Osteocyte (in vitro differentiated cells): ENCODE measurements around the gene DIP2C. TPM values are rescaled to one million over a fixed set of nuclear protein-coding genes. Genes with fewer than 3 reads are reported as not detected.

Source experiments
- DNase-seq: peaks from one replicate; pipeline ENCODE4 v3.0.0; 2021; ENCODE audit warnings: mixed read lengths; ENCODE audit not compliant: unreplicated experiment; ENCODE audit errors: extremely low spot score
- H3K27ac Mint-ChIP-seq: one replicate; pipeline ENCODE4 v1.8.0; 2021; ENCODE audit warnings: mild to moderate bottlenecking, mixed read lengths; ENCODE audit not compliant: unreplicated experiment
- H3K27me3 Mint-ChIP-seq: one replicate; pipeline ENCODE4 v1.8.0; 2021; ENCODE audit warnings: mixed read lengths; ENCODE audit not compliant: unreplicated experiment
- H3K36me3 Mint-ChIP-seq: one replicate; pipeline ENCODE4 v1.8.0; 2021; ENCODE audit warnings: mixed read lengths; ENCODE audit not compliant: unreplicated experiment
- H3K4me1 Mint-ChIP-seq: one replicate; pipeline ENCODE4 v1.8.0; 2021; ENCODE audit warnings: mixed read lengths; ENCODE audit not compliant: unreplicated experiment
- H3K4me3 Mint-ChIP-seq: one replicate; pipeline ENCODE4 v1.8.0; 2021; ENCODE audit warnings: mild to moderate bottlenecking, moderate library complexity, mixed read lengths; ENCODE audit not compliant: unreplicated experiment
- H3K9me3 Mint-ChIP-seq: one replicate; pipeline ENCODE4 v1.8.0; 2021; ENCODE audit warnings: mixed read lengths; ENCODE audit not compliant: unreplicated experiment
- total RNA-seq: library from RNA; stranded (reverse); gene quantifications from 2 replicates; pipeline ENCODE4 v1.2.1, GENCODE V29; 2021
- TF ChIP-seq, protein P1 (sequence below): fragments of 200-600 bp; sonication (generic); IDR thresholded peaks from 2 replicates; pipeline ENCODE4 v1.5.0; 2021; ENCODE audit warnings: antibody characterized with exemption, mild to moderate bottlenecking, moderate library complexity

Gene DIP2C
- total RNA-seq, 1 donor from 2014 or later = 36.8 TPM

DNA sequence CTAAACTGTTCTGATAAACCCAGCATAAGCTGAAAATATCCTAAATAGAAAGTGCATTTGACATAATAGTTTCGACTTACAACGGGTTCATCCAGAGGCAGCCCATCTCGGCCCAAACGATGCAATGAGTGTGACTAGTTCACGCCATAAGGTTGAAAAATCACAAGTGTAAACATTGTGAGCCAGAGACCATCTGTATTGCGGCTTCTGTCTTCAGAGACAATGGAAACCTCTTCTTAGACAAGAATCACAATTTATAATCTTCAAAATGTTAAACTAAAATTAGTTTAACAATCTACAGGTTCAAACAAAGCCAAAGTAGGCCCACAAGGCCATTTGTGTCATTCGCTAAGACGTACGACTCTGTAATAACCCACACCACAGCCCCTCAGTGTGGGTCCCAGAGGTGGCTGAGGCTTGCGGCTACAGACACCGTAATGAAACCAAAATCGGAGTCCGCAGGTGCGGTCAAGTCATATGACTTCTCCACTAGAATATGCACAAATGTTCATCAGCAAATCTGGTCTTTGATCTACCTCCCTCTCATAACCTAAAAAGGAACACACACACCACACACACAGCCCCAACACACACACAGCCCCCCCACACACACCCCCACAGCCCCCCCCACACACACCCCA lies 81.8 kb downstream of the DIP2C start:
- Mint-ChIP-seq H3K36me3 (no peaks in the 10 kb centered on the region), H3K9me3 (no peaks in the 10 kb centered on the region), H3K4me1 (peaks cover 36% of the 10 kb centered on the region), H3K4me3 (no peak overlapping the region), H3K27ac (no peak overlapping the region), H3K27me3 (no peaks in the 10 kb centered on the region)
- no peak for DNase-seq
- TF ChIP-seq, protein P1, sequence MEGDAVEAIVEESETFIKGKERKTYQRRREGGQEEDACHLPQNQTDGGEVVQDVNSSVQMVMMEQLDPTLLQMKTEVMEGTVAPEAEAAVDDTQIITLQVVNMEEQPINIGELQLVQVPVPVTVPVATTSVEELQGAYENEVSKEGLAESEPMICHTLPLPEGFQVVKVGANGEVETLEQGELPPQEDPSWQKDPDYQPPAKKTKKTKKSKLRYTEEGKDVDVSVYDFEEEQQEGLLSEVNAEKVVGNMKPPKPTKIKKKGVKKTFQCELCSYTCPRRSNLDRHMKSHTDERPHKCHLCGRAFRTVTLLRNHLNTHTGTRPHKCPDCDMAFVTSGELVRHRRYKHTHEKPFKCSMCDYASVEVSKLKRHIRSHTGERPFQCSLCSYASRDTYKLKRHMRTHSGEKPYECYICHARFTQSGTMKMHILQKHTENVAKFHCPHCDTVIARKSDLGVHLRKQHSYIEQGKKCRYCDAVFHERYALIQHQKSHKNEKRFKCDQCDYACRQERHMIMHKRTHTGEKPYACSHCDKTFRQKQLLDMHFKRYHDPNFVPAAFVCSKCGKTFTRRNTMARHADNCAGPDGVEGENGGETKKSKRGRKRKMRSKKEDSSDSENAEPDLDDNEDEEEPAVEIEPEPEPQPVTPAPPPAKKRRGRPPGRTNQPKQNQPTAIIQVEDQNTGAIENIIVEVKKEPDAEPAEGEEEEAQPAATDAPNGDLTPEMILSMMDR = no peak

DNA sequence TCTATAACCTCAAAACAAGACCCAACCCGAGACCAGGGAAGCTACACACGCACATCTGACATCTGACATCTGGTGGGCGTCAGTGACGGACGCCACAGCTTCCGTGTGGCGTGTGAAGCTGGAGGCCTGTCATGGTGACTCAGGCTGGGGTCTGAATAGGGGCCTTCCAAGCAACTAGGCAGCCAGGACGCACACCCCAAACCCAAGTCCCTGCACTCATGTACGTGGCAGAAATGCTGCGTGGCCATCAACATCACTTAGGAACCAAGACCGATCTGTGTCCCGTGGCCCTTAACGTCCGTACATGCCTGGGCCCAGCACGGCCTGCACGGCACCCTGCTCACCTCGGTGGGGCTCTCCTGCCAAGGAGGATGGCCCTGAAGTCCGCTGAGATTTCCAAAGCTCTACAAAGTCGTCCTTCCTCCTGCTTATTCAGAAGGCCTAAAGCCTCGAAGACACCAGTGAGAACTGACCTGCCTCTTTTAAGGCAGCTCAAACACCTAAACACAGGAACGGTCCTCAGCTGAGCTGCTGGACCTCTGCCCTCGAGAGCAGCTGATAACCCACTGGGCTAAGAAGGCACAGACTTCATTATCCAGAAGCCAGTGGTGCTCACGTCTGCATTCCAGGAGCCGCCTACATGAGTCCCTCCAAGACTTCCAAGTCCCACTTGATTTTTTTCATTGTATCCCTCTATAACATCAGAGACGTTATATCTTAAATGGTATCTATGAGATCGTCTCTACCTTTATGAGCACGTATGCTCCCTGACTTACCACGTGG lies 82.5 kb downstream of the DIP2C start:
- H3K9me3 Mint-ChIP-seq = no peaks in the 10 kb centered on the region
- peaks cover 36% of the 10 kb centered on the region for H3K4me1 Mint-ChIP-seq
- TF ChIP-seq, protein P1 = no peak

DNA sequence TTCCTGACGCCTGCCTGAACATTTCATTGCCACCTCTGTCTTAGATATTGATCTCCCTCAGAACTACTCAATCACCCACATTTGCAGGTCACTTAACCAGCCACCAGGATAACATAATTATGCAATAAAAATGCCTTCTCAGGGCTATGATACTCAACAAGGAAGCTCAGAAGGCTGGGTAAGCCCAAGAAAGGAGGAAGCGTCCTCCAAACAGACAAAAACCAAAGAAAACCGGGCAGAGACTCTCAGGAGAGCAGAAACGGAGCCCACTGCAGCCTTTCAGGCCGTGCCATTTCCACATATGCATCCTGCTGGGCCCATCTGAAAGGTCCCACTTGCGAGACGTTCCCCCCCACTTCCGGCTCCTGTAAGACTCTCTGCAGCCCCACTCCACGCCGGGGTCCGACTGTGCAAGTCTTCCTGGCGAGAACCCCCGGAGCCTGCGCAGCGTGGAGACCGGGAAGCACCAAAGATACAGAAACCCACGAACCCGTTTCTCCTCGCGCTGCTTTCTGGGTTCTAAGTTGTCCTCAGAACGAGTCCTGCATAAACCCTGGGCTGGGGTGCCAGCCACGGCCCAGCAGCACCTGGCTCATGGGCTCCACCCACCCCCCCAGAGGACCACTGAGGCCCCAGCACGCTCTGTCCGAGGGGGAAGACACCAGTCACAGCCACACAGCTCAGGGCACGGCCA lies 83.7 kb downstream of the DIP2C start:
- no peaks in the 10 kb centered on the region for H3K9me3 Mint-ChIP-seq
- H3K27me3 Mint-ChIP-seq = no peaks in the 10 kb centered on the region
- no peak overlapping the region for H3K27ac Mint-ChIP-seq
- no peak for DNase-seq
- no peaks in the 10 kb centered on the region for H3K36me3 Mint-ChIP-seq
- peaks cover 39% of the 10 kb centered on the region for H3K4me1 Mint-ChIP-seq
- no peak overlapping the region for H3K4me3 Mint-ChIP-seq
- TF ChIP-seq, protein P1 = no peak

More for the DNA sequence above, 82.5 kb downstream of the DIP2C start:
- H3K27ac Mint-ChIP-seq = no peak overlapping the region
- H3K36me3 Mint-ChIP-seq = no peaks in the 10 kb centered on the region
- no peak for DNase-seq
- no peak overlapping the region for H3K4me3 Mint-ChIP-seq
- H3K27me3 Mint-ChIP-seq = no peaks in the 10 kb centered on the region

DNA sequence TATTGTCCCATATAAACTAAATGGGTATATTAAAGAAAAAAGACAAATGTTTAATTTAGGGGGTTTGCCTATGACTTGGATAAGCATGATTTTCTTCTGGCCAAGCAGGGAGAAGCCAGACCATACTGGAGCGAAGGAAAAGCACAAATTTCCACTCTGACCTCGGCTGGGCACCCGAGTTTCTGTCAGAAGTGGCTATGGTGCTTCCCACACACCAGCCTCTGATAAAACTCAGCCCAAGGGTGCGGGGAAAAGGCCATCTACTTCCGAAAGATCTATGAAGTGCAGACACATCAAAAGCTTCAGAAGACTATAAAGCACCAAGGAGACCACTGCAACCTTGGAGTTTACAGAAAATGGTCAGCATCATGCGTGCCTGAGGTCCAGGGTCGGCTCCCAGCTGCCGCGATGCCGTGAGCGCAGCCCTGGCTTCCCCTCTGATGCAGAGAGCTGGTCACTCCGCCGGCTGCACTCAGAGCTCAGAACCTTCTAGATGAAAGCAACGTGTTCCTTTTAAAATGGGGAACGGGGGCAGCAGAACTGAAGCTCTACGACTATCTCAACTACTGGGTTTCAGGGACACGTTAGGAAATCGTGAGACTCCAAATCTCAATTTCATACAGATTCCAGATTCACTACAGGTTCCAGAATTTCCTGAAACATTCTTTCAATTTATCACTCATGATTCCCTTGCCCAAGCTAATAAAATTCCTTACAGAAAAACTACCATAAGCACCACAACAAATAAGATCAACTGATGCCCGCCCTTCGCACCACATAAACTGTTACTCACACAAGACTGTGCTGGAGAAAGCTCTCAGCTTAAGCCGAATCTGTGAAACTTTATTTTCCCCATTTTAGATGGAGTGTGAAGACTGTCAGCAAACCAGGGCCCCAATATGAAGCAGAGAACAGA lies 84.5 kb downstream of the DIP2C start:
- Mint-ChIP-seq H3K27ac (no peak overlapping the region), H3K9me3 (no peaks in the 10 kb centered on the region), H3K4me1 (peaks cover 37% of the 10 kb centered on the region), H3K27me3 (no peaks in the 10 kb centered on the region), H3K4me3 (no peak overlapping the region), H3K36me3 (no peaks in the 10 kb centered on the region)
- TF ChIP-seq, protein P1 = no peak
- no peak for DNase-seq
